T-cell (primary cell): Measurements from ENCODE around the gene DYSF. TPM values are rescaled to one million over a fixed set of nuclear protein-coding genes. Genes with fewer than 3 reads are reported as not detected.

Experiments used
- ATAC-seq, 4 experiments: fragments of 200-7000 bp in 3 of 4; fragments of 150-1000 bp in 1 of 4; cut with Tn5 transposase; replicated peaks in 1 of 4; 1 replicate in 3 of 4; 2 replicates in 1 of 4; pipeline ENCODE4 v1.10.0; 2021; ENCODE audit warnings: moderate library complexity in 3 of 4, mild to moderate bottlenecking in 2 of 4, moderate number of reproducible peaks in 1 of 4
- CTCF ChIA-PET, 2 donors: fragments of 300-600 bp; sonication (Branson Sonifier 250); formaldehyde crosslinking; loops; one replicate each; lab custom pipeline; 2022; ENCODE audit warnings: antibody characterized with exemption in 2 of 2; lab: Charles Lee
- POLR2A ChIA-PET, 2 donors: fragments of 300-600 bp; sonication (Branson Sonifier 250); formaldehyde crosslinking; loops; one replicate each; lab custom pipeline; 2022; ENCODE audit warnings: antibody characterized with exemption in 2 of 2; lab: Charles Lee
- DNase-seq, 35 experiments: peaks; one replicate each; pipeline versions ENCODE4 v3.0.0 to v3.0.0-alpha.2; 2013 to 2023
- H3K27ac ChIP-seq: one replicate; pipeline ENCODE4 v1.5.1; 2013; ENCODE audit warnings: low read length
- H3K27me3 ChIP-seq, 2 experiments: replicated peaks in 1 of 2; 1 replicate in 1 of 2; 2 replicates in 1 of 2; pipeline versions ENCODE4 v1.6.1 to v1.7.0; 2013; ENCODE audit warnings: low read length in 1 of 2, mixed read lengths in 1 of 2; ENCODE audit not compliant: control insufficient read depth in 2 of 2, insufficient read depth in 2 of 2; ENCODE audit errors: extremely low read depth in 1 of 2
- H3K36me3 ChIP-seq, 2 donors: 1 replicate in 1 of 2; 2 replicates in 1 of 2; pipeline versions ENCODE4 v1.6.1 to v1.7.0; 2013; ENCODE audit warnings: low read length in 1 of 2; ENCODE audit not compliant: control insufficient read depth in 2 of 2, insufficient read depth in 1 of 2; ENCODE audit errors: extremely low read depth in 1 of 2
- H3K4me1 ChIP-seq, 2 experiments: 1 replicate in 1 of 2; 2 replicates in 1 of 2; pipeline versions ENCODE4 v1.6.1 to v1.7.0; 2013; ENCODE audit warnings: low read length in 2 of 2, mixed read lengths in 1 of 2; ENCODE audit not compliant: insufficient read depth in 2 of 2, control insufficient read depth in 1 of 2; ENCODE audit errors: extremely low read depth in 1 of 2
- H3K4me3 ChIP-seq, 2 donors: 1 replicate in 1 of 2; 2 replicates in 1 of 2; pipeline versions ENCODE4 v1.5.1 to v1.7.0; 2013; ENCODE audit warnings: mild to moderate bottlenecking in 2 of 2, low read length in 1 of 2, moderate library complexity in 1 of 2; ENCODE audit not compliant: control insufficient read depth in 1 of 2; ENCODE audit errors: extremely low read depth in 1 of 2
- H3K9me3 ChIP-seq: 2 replicates; pipeline ENCODE4 v1.7.0; 2013
- H3K27ac Mint-ChIP-seq, 2 donors: one replicate each; pipeline ENCODE4 v1.8.0; 2020 to 2021; ENCODE audit warnings: mild to moderate bottlenecking in 2 of 2, mixed read lengths in 2 of 2
- H3K27me3 Mint-ChIP-seq, 2 donors: one replicate each; pipeline ENCODE4 v1.8.0; 2021 to 2022; ENCODE audit warnings: mixed read lengths in 2 of 2
- H3K36me3 Mint-ChIP-seq: one replicate; pipeline ENCODE4 v1.8.0; 2021; ENCODE audit warnings: mixed read lengths
- H3K4me1 Mint-ChIP-seq, 3 donors: one replicate each; pipeline ENCODE4 v1.8.0; 2020 to 2022; ENCODE audit warnings: mixed read lengths in 3 of 3, mild to moderate bottlenecking in 1 of 3
- H3K4me3 Mint-ChIP-seq, 3 donors: one replicate each; pipeline ENCODE4 v1.8.0; 2020 to 2022; ENCODE audit warnings: mild to moderate bottlenecking in 3 of 3, mixed read lengths in 3 of 3, moderate library complexity in 3 of 3
- H3K9me3 Mint-ChIP-seq, 3 donors: one replicate each; pipeline ENCODE4 v1.8.0; 2020 to 2022; ENCODE audit warnings: mixed read lengths in 3 of 3
- WGBS: methylation state at CpG from one replicate; pipeline ENCODE4 v1.1.5; 2013; ENCODE audit warnings: missing lambda C conversion rate; ENCODE audit not compliant: insufficient coverage; 5-methylcytosine and 5-hydroxymethylcytosine counted together
- total RNA-seq, 35 experiments: library from RNA in 6 of 35; stranded (reverse) in 6 of 35; fragments of 120-200 nt in 1 of 35; gene quantifications; one replicate each; pipeline versions ENCODE4 v1.2.1 to v1.2.4 and lab custom pipeline; 2013 to 2026

DYSF gene
- total RNA-seq, 5 donors from 2014 or later (not counting 1 experiment from before 2014, with no cell fraction given) = 0.56 to 3.4 (median 1.9) TPM

GRCh38 chr2:71530211-71530610, 76.8 kb downstream of the DYSF start:
- Mint-ChIP-seq H3K4me3 (no peak overlapping the region), H3K27ac (no peak overlapping the region), H3K9me3 (no peaks in the 10 kb centered on the region), H3K4me1 (no peaks in the 10 kb centered on the region), H3K27me3 (peaks cover 49 to 52% of the 10 kb centered on the region in 2 donors), H3K36me3 (no peaks in the 10 kb centered on the region)
- no peak overlapping the region for H3K4me3 ChIP-seq
- H3K27ac ChIP-seq = no peak overlapping the region
- H3K9me3 ChIP-seq = no peaks in the 10 kb centered on the region
- H3K4me1 ChIP-seq = no peaks in the 10 kb centered on the region
- DNase-seq = no peak
- WGBS = 67% methylated on average over 7 of the region's 8 CpGs
- no peaks in the 10 kb centered on the region for H3K36me3 ChIP-seq
- ChIA-PET CTCF (no interaction called here), POLR2A (no interaction called here)
- no peak for ATAC-seq
- peaks cover 0 to 37% of the 10 kb centered on the region in 2 experiments for H3K27me3 ChIP-seq

GRCh38 chr2:71530641-71531332, 77.4 kb downstream of the DYSF start:
- no peaks in the 10 kb centered on the region for H3K4me1 ChIP-seq
- ChIA-PET POLR2A (no interaction called here), CTCF (no interaction called here)
- Mint-ChIP-seq H3K36me3 (no peaks in the 10 kb centered on the region), H3K9me3 (no peaks in the 10 kb centered on the region), H3K27ac (no peak overlapping the region), H3K27me3 (peaks cover 48 to 49% of the 10 kb centered on the region in 2 donors), H3K4me1 (no peaks in the 10 kb centered on the region), H3K4me3 (no peak overlapping the region)
- no peak overlapping the region for H3K27ac ChIP-seq
- H3K27me3 ChIP-seq = peaks cover 0 to 43% of the 10 kb centered on the region in 2 experiments
- H3K9me3 ChIP-seq = no peaks in the 10 kb centered on the region
- DNase-seq (peak in 1 of 35 experiments; percentile 31), ATAC-seq (peak in 1 of 4 experiments; percentile 33)
- no peaks in the 10 kb centered on the region for H3K36me3 ChIP-seq
- WGBS = 91% methylated on average over 6 of the region's 7 CpGs
- no peak overlapping the region for H3K4me3 ChIP-seq

GRCh38 chr2:71531522-71532047, 78.2 kb downstream of the DYSF start:
- Mint-ChIP-seq H3K27me3 (peaks cover 46 to 50% of the 10 kb centered on the region in 2 donors), H3K4me1 (no peaks in the 10 kb centered on the region), H3K4me3 (no peak overlapping the region), H3K36me3 (no peaks in the 10 kb centered on the region), H3K9me3 (no peaks in the 10 kb centered on the region), H3K27ac (no peak overlapping the region)
- WGBS = 57% methylated on average over 6 of the region's 9 CpGs
- ChIA-PET CTCF (no interaction called here), POLR2A (no interaction called here)
- H3K27me3 ChIP-seq = peaks cover 0 to 40% of the 10 kb centered on the region in 2 experiments
- no peaks in the 10 kb centered on the region for H3K9me3 ChIP-seq
- ATAC-seq = no peak
- no peaks in the 10 kb centered on the region for H3K4me1 ChIP-seq
- DNase-seq = no peak
- no peak overlapping the region for H3K4me3 ChIP-seq
- no peaks in the 10 kb centered on the region for H3K36me3 ChIP-seq
- H3K27ac ChIP-seq = no peak overlapping the region

- H3K27ac Mint-ChIP-seq = no peak overlapping the region
- no peak overlapping the region for H3K4me3 ChIP-seq
- ATAC-seq = no peak
- no peak overlapping the region for H3K27ac ChIP-seq
- DNase-seq = no peak
- ChIA-PET POLR2A (no interaction called here), CTCF (no interaction called here)
- no peaks in the 10 kb centered on the region for H3K9me3 Mint-ChIP-seq
- 88% methylated on average over 1 of the region's 2 CpGs for WGBS
- no peaks in the 10 kb centered on the region for H3K36me3 ChIP-seq
- H3K9me3 ChIP-seq = no peaks in the 10 kb centered on the region
- H3K27me3 ChIP-seq = peaks cover 0 to 35% of the 10 kb centered on the region in 2 experiments
- no peaks in the 10 kb centered on the region for H3K4me1 ChIP-seq
- H3K4me3 Mint-ChIP-seq = no peak overlapping the region
- peaks cover 46 to 50% of the 10 kb centered on the region in 2 donors for H3K27me3 Mint-ChIP-seq
- no peaks in the 10 kb centered on the region for H3K36me3 Mint-ChIP-seq
- no peaks in the 10 kb centered on the region for H3K4me1 Mint-ChIP-seq
Measured at GRCh38 chr2:71532327-71532726, 79.0 kb downstream of the DYSF start.

GRCh38 chr2:71534201-71534600, 80.8 kb downstream of the DYSF start:
- Mint-ChIP-seq H3K9me3 (no peaks in the 10 kb centered on the region), H3K27me3 (peaks cover 37 to 41% of the 10 kb centered on the region in 2 donors), H3K4me1 (no peaks in the 10 kb centered on the region), H3K36me3 (no peaks in the 10 kb centered on the region), H3K4me3 (no peak overlapping the region), H3K27ac (no peak overlapping the region)
- H3K27ac ChIP-seq = no peak overlapping the region
- no peaks in the 10 kb centered on the region for H3K9me3 ChIP-seq
- H3K36me3 ChIP-seq = no peaks in the 10 kb centered on the region
- peaks cover 0 to 6% of the 10 kb centered on the region in 2 experiments for H3K4me1 ChIP-seq
- POLR2A ChIA-PET = no interaction called here
- peaks cover 0 to 30% of the 10 kb centered on the region in 2 experiments for H3K27me3 ChIP-seq
- WGBS = 29% methylated on average over 1 of the region's 1 CpG
- CTCF ChIA-PET = no interaction called here
- DNase-seq = no peak
- H3K4me3 ChIP-seq = no peak overlapping the region
- ATAC-seq = no peak

- ATAC-seq = no peak
- no peaks in the 10 kb centered on the region for H3K9me3 Mint-ChIP-seq
- no peak overlapping the region for H3K4me3 ChIP-seq
- ChIA-PET CTCF (interaction anchor here (0.5 to 1.6 kb wide), 3 partner anchors 13 to 628 kb away, joined by 4 to 7 read pairs (median 4); no protein-coding TSS in a partner anchor), POLR2A (no interaction called here)
- peaks cover 0 to 30% of the 10 kb centered on the region in 2 experiments for H3K27me3 ChIP-seq
- H3K27ac ChIP-seq = no peak overlapping the region
- H3K36me3 Mint-ChIP-seq = no peaks in the 10 kb centered on the region
- no peaks in the 10 kb centered on the region for H3K36me3 ChIP-seq
- no peaks in the 10 kb centered on the region for H3K4me1 Mint-ChIP-seq
- H3K27ac Mint-ChIP-seq = no peak overlapping the region
- peaks cover 0 to 6% of the 10 kb centered on the region in 2 experiments for H3K4me1 ChIP-seq
- peaks cover 32 to 35% of the 10 kb centered on the region in 2 donors for H3K27me3 Mint-ChIP-seq
- no peaks in the 10 kb centered on the region for H3K9me3 ChIP-seq
- no peak overlapping the region for H3K4me3 Mint-ChIP-seq
- 90% methylated on average over 2 of the region's 4 CpGs for WGBS
- DNase-seq = no peak
Measured at GRCh38 chr2:71534826-71535225, 81.5 kb downstream of the DYSF start.
